NCI-H510A treated with DMSO at 0.1 percent for 48 hours (cell line): ENCODE data around the gene GPR61.

Source experiments
- DNase-seq: peaks from one replicate; lab custom pipeline; 2025; lab: John Stamatoyannopoulos, UW

Gene GPR61

DNA sequence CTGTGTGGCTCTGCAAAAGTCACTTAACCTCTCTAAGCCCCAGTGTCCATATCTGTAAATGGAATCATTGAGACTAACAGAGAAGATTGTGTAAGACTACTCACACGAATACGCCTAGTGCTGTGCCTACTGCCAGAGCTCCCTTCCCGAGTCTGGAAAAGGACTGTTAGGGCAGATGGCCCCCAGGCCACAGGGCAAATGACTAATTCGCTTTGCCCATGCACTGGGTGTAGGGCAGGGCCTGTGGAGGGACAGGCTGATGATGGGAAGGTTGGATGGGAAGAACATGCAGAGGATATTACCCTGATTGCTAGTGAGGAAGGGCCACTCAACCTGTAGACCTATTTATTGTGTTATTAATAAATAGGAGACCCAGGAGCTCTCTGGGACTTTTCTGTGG lies 4.2 kb upstream of the GPR61 start:
- no peak for DNase-seq

- no peak for DNase-seq
Measured at GRCh38 chr1:109535971-109536491, 3.6 kb upstream of the GPR61 start.

- no peak for DNase-seq
Measured at GRCh38 chr1:109537450-109538178, 2.1 kb upstream of the GPR61 start.

DNA sequence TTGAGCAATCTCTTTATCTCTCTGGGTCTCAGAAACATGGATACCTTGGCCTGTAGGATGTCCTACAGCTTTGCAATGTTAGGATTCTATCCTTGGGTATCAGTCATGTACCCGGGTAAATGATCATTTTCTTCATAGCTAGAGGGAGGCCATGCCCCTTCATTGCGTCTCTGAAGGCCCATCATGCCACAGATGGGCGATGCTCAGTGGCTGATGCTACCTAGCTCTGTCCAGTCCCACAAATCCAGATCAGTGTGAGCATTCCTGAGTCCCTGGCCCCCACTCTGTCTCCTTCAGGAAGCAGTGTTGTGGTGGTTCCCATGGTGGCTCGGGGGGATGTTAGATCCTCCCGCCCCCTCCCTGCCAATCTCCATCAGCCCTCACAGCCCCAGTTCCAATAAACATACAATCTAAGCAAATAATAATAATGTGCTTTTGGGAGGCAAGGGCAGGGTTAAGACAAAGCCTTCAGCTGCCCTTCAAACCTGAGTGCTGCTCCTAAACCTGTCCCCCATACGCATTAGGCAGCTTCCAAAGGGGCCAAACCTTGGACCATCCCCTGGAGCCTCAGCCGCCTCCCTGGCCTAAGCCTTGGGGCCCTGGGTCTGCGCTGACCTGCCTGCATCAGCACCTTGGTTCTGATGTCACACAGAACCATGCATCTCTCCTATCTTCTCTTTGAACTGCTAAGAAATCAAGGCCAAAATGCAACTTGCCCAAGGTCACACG lies 681 bp upstream of the GPR61 start:
- no peak for DNase-seq

GRCh38 chr1:109541102-109541501 lies 1.4 kb downstream of the GPR61 start:
- DNase-seq: no peak

DNA sequence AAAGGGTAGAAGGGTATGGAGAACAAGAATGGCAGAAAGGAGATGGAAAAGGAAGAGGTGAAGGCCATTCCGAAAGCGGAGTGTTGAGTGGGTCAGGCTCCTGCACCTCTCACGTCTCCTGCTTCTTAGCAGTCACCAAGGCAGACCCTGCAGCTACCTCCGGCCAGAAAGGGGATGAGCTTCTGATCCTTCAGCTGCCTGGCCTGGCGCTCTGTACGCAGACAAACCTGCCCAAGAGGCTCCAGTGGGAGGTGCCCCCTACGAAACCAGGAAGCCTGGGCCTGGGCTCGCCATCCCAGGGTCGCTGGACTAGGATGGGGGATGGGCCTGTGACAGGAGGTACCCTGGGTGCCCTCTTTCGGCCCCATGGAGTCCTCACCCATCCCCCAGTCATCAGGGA lies 3.0 kb downstream of the GPR61 start:
- DNase-seq: no peak

GRCh38 chr1:109543283-109543987 lies 3.8 kb downstream of the GPR61 start:
- DNase-seq: no peak

- DNase-seq: no peak
Measured at GRCh38 chr1:109543988-109544735, 4.5 kb downstream of the GPR61 start.

GRCh38 chr1:109546311-109547109 lies 6.8 kb downstream of the GPR61 start:
- peak; percentile 92 for DNase-seq

DNA sequence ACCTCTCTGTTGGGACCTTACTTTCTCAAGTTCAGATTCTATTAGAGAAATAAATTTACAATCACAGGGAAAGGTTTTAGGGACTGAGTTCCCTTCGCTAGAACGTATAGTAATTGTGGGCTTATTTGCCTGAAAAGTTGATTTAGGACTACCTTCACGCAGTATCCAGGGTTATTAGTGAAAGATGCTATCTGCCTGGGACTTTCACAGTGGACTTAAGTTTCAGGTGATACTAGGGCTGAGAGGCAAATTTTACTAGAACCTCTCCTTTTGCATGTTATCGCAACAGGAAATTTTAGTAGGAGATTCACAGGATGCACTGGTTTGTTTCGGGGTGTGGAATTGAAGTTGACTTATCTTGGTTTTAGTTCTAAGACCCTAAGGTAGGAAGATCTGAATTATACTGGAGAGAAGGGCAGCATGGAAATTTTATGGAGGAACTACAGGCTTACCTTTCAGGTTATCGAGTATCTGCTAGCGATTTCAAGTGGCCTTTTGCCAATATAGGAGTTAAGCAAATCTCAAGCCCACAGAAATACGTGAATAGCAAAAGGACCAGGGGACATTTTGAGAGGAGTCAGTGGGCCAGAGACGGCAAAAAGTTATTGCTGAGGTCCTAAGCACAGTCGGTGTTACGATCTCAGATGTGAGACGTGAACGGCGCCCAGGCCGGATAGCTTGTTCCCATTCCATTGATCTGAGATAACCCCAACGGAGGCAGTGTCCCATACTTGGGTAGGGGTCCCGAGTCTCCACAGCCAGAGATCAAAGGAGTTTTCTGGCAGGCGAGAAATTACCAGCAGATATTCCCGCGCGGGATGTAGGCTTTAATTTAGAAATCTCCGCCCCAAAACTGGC lies 8.0 kb downstream of the GPR61 start:
- no peak for DNase-seq

- peak; percentile 92 for DNase-seq
Measured at GRCh38 chr1:109548321-109549267, 8.9 kb downstream of the GPR61 start, which contains the start of gene GNAI3. Gene GNAI3, plus strand, starts transcription at chr1:109548615. Its CDS starts 106 bp downstream, at chr1:109548721.

GRCh38 chr1:109556563-109556962 lies 16.9 kb downstream of the GPR61 start:
- no peak for DNase-seq

GRCh38 chr1:109557520-109557919 lies 17.8 kb downstream of the GPR61 start:
- DNase-seq: no peak

GRCh38 chr1:109559995-109560394 lies 20.3 kb downstream of the GPR61 start:
- no peak for DNase-seq

GRCh38 chr1:109564194-109564878 lies 24.7 kb downstream of the GPR61 start:
- no peak for DNase-seq

DNA sequence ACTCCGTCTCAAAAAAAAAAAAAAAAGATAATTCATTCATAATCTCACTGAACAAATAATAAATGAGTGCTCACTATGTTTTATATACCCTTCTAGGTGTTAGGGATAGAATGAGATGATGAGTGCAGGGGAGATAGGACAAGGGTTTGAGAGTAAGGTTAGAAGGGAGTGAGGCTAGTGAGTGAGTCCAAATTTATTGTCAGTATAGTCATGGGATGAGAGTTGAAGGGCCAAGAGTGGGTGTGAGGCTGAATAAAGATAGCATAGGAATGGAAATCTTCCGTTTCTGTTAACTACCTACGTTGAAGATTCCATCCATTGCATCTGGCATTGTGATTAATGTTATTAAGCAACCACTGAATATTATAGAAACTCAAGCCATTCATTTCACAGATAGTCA lies 25.6 kb downstream of the GPR61 start:
- DNase-seq: no peak

DNA sequence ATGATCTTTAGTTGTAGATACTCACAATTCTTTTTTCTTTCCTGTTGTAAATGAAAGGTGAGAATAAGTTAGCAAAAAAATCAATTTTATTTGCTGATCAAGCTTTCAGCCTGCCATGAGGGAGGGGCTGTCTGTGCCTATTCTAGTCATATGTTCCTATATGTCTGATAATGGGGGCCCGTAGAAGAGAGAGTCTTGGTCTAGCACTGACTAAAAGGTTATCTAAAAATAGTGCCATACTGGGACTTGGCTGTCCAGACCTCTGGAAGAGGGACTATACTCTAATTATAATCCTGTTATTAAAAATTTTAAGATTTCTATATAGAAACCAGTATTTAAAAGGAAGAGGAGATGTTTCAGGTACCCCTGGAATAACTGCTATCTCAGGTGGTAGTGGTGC lies 27.3 kb downstream of the GPR61 start:
- DNase-seq: no peak
